Naive B cell (primary cell): Measurements from ENCODE around the gene GTF2H3. TPM values are rescaled to one million over a fixed set of nuclear protein-coding genes. Genes with fewer than 3 reads are reported as not detected.

Experiments used
- ATAC-seq, 2 donors: fragments of 150-1000 bp; cut with Tn5 transposase; 2 replicates each; pipeline ENCODE4 v1.10.0; 2021; ENCODE audit warnings: low read depth in 2 of 2, mild to moderate bottlenecking in 2 of 2, moderate library complexity in 2 of 2
- DNase-seq: peaks from one replicate; pipeline ENCODE4 v3.0.0; 2022
- H3K27ac Mint-ChIP-seq, 6 donors: one replicate each; pipeline ENCODE4 v1.8.0; 2020 to 2022; ENCODE audit warnings: mild to moderate bottlenecking in 6 of 6, mixed read lengths in 6 of 6, moderate library complexity in 5 of 6, inconsistent platforms in 2 of 6
- H3K27me3 Mint-ChIP-seq, 3 donors: one replicate each; pipeline ENCODE4 v1.8.0; 2021 to 2022; ENCODE audit warnings: mixed read lengths in 3 of 3, mild to moderate bottlenecking in 1 of 3
- H3K36me3 Mint-ChIP-seq, 2 donors: one replicate each; pipeline ENCODE4 v1.8.0; 2020 to 2022; ENCODE audit warnings: mixed read lengths in 2 of 2, inconsistent platforms in 1 of 2, mild to moderate bottlenecking in 1 of 2
- H3K4me1 Mint-ChIP-seq, 3 donors: one replicate each; pipeline ENCODE4 v1.8.0; 2020 to 2022; ENCODE audit warnings: mixed read lengths in 3 of 3, inconsistent platforms in 1 of 3, mild to moderate bottlenecking in 1 of 3, moderate library complexity in 1 of 3
- H3K4me3 Mint-ChIP-seq, 8 donors: one replicate each; pipeline ENCODE4 v1.8.0; 2020 to 2022; ENCODE audit warnings: mild to moderate bottlenecking in 8 of 8, mixed read lengths in 8 of 8, moderate library complexity in 8 of 8, inconsistent platforms in 2 of 8
- H3K9me3 Mint-ChIP-seq, 7 donors: one replicate each; pipeline ENCODE4 v1.8.0; 2020 to 2022; ENCODE audit warnings: mixed read lengths in 7 of 7, mild to moderate bottlenecking in 5 of 7, inconsistent platforms in 2 of 7, moderate library complexity in 1 of 7
- polyA plus RNA-seq, 6 donors: library from polyadenylated mRNA; unstranded; fragments of 300-500 nt; fragmentation: Illumina TruSeq; gene quantifications; one replicate each; pipeline ENCODE4 v1.2.3, GENCODE V29; 2021; ENCODE audit warnings: low read depth in 6 of 6

GTF2H3 gene
- polyA plus RNA-seq, 6 donors from 2014 or later = 18.6 to 43.7 (median 32.1) TPM

GRCh38 chr12:123696207-123696606 lies 62.6 kb downstream of the GTF2H3 start:
- Mint-ChIP-seq H3K9me3 (no peaks in the 10 kb centered on the region), H3K27ac (no peak overlapping the region), H3K4me3 (no peak overlapping the region), H3K27me3 (no peaks in the 10 kb centered on the region), H3K4me1 (no peaks in the 10 kb centered on the region), H3K36me3 (peaks cover 0 to 20% of the 10 kb centered on the region in 2 donors)
- DNase-seq (no peak), ATAC-seq (no peak)

- Mint-ChIP-seq H3K4me1 (no peaks in the 10 kb centered on the region), H3K9me3 (no peaks in the 10 kb centered on the region), H3K36me3 (peaks cover 0 to 18% of the 10 kb centered on the region in 2 donors), H3K27ac (no peak overlapping the region), H3K4me3 (no peak overlapping the region), H3K27me3 (no peaks in the 10 kb centered on the region)
- ATAC-seq = no peak
- no peak for DNase-seq
Measured at GRCh38 chr12:123696646-123697045, 63.0 kb downstream of the GTF2H3 start.

GRCh38 chr12:123705935-123706334 lies 72.3 kb downstream of the GTF2H3 start:
- DNase-seq (no peak), ATAC-seq (no peak)
- Mint-ChIP-seq H3K4me1 (peaks cover 2 to 4% (median 3%) of the 10 kb centered on the region in 3 donors), H3K36me3 (peaks cover 0 to 4% of the 10 kb centered on the region in 2 donors), H3K9me3 (no peaks in the 10 kb centered on the region), H3K27ac (peak overlapping the region in 1 of 6 donors; percentile 53), H3K27me3 (no peaks in the 10 kb centered on the region), H3K4me3 (peak overlapping the region in 3 of 8 donors; percentile 15 to 60 (median 34))

GRCh38 chr12:123707466-123707865 lies 73.8 kb downstream of the GTF2H3 start:
- Mint-ChIP-seq H3K27ac (no peak overlapping the region), H3K36me3 (no peaks in the 10 kb centered on the region), H3K9me3 (no peaks in the 10 kb centered on the region), H3K27me3 (no peaks in the 10 kb centered on the region), H3K4me3 (no peak overlapping the region), H3K4me1 (peaks cover 5 to 12% (median 10%) of the 10 kb centered on the region in 3 donors)
- DNase-seq = no peak
- ATAC-seq = no peak

Other genes starting within 250 kb of the GTF2H3 start
- 1 to 10 TPM in 3 of 6 donors, under 1 TPM in 3; 0.15 to 2.7 (median 1.4) TPM for gene KMT5A, start 249.7 kb upstream of the GTF2H3 start, polyA plus RNA-seq
- 1 to 10 TPM; 2.2 to 5.3 (median 4.8) TPM for gene RILPL2, start 197.1 kb upstream of the GTF2H3 start, polyA plus RNA-seq
- 10 to 100 TPM; 18.0 to 29.1 (median 28.4) TPM for gene SNRNP35, start 175.7 kb upstream of the GTF2H3 start, polyA plus RNA-seq
- gene RILPL1, start 100.1 kb upstream of the GTF2H3 start, polyA plus RNA-seq = under 1 TPM in 4 of 6 donors, not detected in 2; 0.07 to 0.25 (median 0.14) TPM
- 100 to 1,000 TPM; 214 to 412 (median 283) TPM for gene TMED2, start 49.3 kb upstream of the GTF2H3 start, polyA plus RNA-seq
- 10 to 100 TPM; 12.2 to 21.3 (median 15.4) TPM for gene DDX55, start 31.7 kb upstream of the GTF2H3 start, polyA plus RNA-seq
- gene EIF2B1, start 143 bp upstream of the GTF2H3 start, polyA plus RNA-seq = 10 to 100 TPM; 54.1 to 79.3 (median 71.9) TPM
- 1 to 10 TPM in 4 of 6 donors, under 1 TPM in 1, not detected in 1; 0.64 to 3.7 (median 1.5) TPM for gene TCTN2, start 37.3 kb downstream of the GTF2H3 start, polyA plus RNA-seq
- 10 to 100 TPM in 5 of 6 donors, 1 to 10 TPM in 1; 6.6 to 21.4 (median 18.8) TPM for gene ATP6V0A2, start 78.5 kb downstream of the GTF2H3 start, polyA plus RNA-seq
- gene DNAH10, start 128.5 kb downstream of the GTF2H3 start, polyA plus RNA-seq = under 1 TPM in 5 of 6 donors, not detected in 1; 0.03 to 0.33 (median 0.17) TPM